Stimulated activated CD4-positive, alpha-beta T cell treated with anti-CD3 and anti-CD28 coated beads, Interleukin-2, amount 100 ng/mL, for 4 hours (primary cell): ENCODE data around the gene MIEF1.

Experiments used
- DNase-seq: peaks from one replicate; pipeline ENCODE4 v3.0.0-alpha.2; 2020; ENCODE audit warnings: low read depth

Gene MIEF1

GRCh38 chr22:39528681-39529486 is 26.8 kb downstream of the MIEF1 start:
- peak; percentile 79 for DNase-seq

GRCh38 chr22:39529487-39529851 is 27.4 kb downstream of the MIEF1 start:
- no peak for DNase-seq

- no peak for DNase-seq
These were observed 28.0 kb downstream of the MIEF1 start for GRCh38 chr22:39530116-39530515.

GRCh38 chr22:39530692-39531331 is 28.7 kb downstream of the MIEF1 start:
- DNase-seq: no peak

- DNase-seq: peak; percentile 99
These were observed 30.4 kb downstream of the MIEF1 start, which contains the start of gene RPS19BP1 for GRCh38 chr22:39532215-39533073. Gene RPS19BP1 (minus strand): TSS chr22:39532748. CDS start chr22:39532738, 10 bp downstream.

GRCh38 chr22:39534092-39534506 is 32.0 kb downstream of the MIEF1 start:
- no peak for DNase-seq

GRCh38 chr22:39534591-39535356 is 32.7 kb downstream of the MIEF1 start:
- peak; percentile 60 for DNase-seq

GRCh38 chr22:39535357-39535725 is 33.3 kb downstream of the MIEF1 start:
- DNase-seq: no peak

- no peak for DNase-seq
These were observed 33.9 kb downstream of the MIEF1 start for GRCh38 chr22:39535831-39536449.

- no peak for DNase-seq
These were observed 34.6 kb downstream of the MIEF1 start for GRCh38 chr22:39536711-39537110.

- no peak for DNase-seq
These were observed 35.9 kb downstream of the MIEF1 start for GRCh38 chr22:39537975-39538374.

GRCh38 chr22:39543095-39543494 is 41.0 kb downstream of the MIEF1 start:
- DNase-seq: no peak

- DNase-seq: peak; percentile 49
These were observed 43.6 kb downstream of the MIEF1 start for GRCh38 chr22:39545386-39546365.

GRCh38 chr22:39546889-39547586 is 44.9 kb downstream of the MIEF1 start:
- DNase-seq: no peak

GRCh38 chr22:39547587-39547947 is 45.5 kb downstream of the MIEF1 start:
- no peak for DNase-seq

GRCh38 chr22:39553429-39553828 is 51.3 kb downstream of the MIEF1 start:
- no peak for DNase-seq

GRCh38 chr22:39554151-39554550 is 52.1 kb downstream of the MIEF1 start:
- no peak for DNase-seq

GRCh38 chr22:39556970-39557841 is 55.1 kb downstream of the MIEF1 start:
- DNase-seq: peak; percentile 55
